ENCODE measurements around the gene FOXN4.

GRCh38 chr12:109357032-109357431, 47.9 kb upstream of the FOXN4 start:
- TF ChIP-seq POLR2A (IDR thresholded peaks at IDR 0.05) (no peak), POLR2AphosphoS5 (IDR thresholded peaks at IDR 0.05) (no peak)
